Neural progenitor cell (in vitro differentiated cells): ENCODE data around the gene REV3L.

Source experiments
- CTCF ChIP-seq: fragments of 200-600 bp; sonication (generic); IDR thresholded peaks from 2 replicates; pipeline ENCODE4 v1.5.1; 2017; ENCODE audit warnings: antibody characterized with exemption, mild to moderate bottlenecking
- EZH2phosphoT487 ChIP-seq: fragments of 200-600 bp; sonication (generic); IDR thresholded peaks from 2 replicates; pipeline ENCODE4 v1.6.1; 2017; ENCODE audit warnings: antibody characterized with exemption

- no peak for TF ChIP-seq CTCF
- no peak for TF ChIP-seq EZH2phosphoT487
Observed at GRCh38 chr6:111347589-111347988, 135.4 kb downstream of the REV3L start.
